ENCODE results near the gene C1GALT1.
"Not testable (repeated sequence)": the region's sequence is repeated elsewhere in the genome, so short reads cannot be mapped to it uniquely, and the experiment has no call there.

Gene C1GALT1

GRCh38 chr7:7182156-7183060, at the start of gene C1GALT1:
Gene C1GALT1 (plus strand): TSS chr7:7182544. CDS start chr7:7234320, 51,776 bp downstream.
- DNase-seq (ENCODE audit: low read depth): peak; percentile 97

- no peak for DNase-seq (ENCODE audit: low read depth)
Observed at GRCh38 chr7:7134046-7134445, 48.3 kb upstream of the C1GALT1 start.

GRCh38 chr7:7135074-7135473, 47.3 kb upstream of the C1GALT1 start:
- no peak for DNase-seq (ENCODE audit: low read depth)

- not testable (repeated sequence) for DNase-seq (ENCODE audit: low read depth)
Observed at GRCh38 chr7:7135924-7136323, 46.4 kb upstream of the C1GALT1 start.

- no peak for DNase-seq (ENCODE audit: low read depth)
Observed at GRCh38 chr7:7136466-7137381, 45.6 kb upstream of the C1GALT1 start.

GRCh38 chr7:7138897-7139296, 43.4 kb upstream of the C1GALT1 start:
- DNase-seq (ENCODE audit: low read depth): no peak

- DNase-seq (ENCODE audit: low read depth): not testable (repeated sequence)
Observed at GRCh38 chr7:7143404-7143803, 38.9 kb upstream of the C1GALT1 start.

- not testable (repeated sequence) for DNase-seq (ENCODE audit: low read depth)
Observed at GRCh38 chr7:7145151-7145550, 37.2 kb upstream of the C1GALT1 start.

- DNase-seq (ENCODE audit: low read depth): no peak
Observed at GRCh38 chr7:7146837-7147236, 35.5 kb upstream of the C1GALT1 start.

GRCh38 chr7:7148798-7149481, 33.4 kb upstream of the C1GALT1 start:
- DNase-seq (ENCODE audit: low read depth): no peak

GRCh38 chr7:7151285-7151684, 31.1 kb upstream of the C1GALT1 start:
- DNase-seq (ENCODE audit: low read depth): no peak

GRCh38 chr7:7151865-7152264, 30.5 kb upstream of the C1GALT1 start:
- DNase-seq (ENCODE audit: low read depth): no peak

GRCh38 chr7:7152315-7152714, 30.0 kb upstream of the C1GALT1 start:
- no peak for DNase-seq (ENCODE audit: low read depth)

- not testable (repeated sequence) for DNase-seq (ENCODE audit: low read depth)
Observed at GRCh38 chr7:7154355-7154754, 28.0 kb upstream of the C1GALT1 start.

- DNase-seq (ENCODE audit: low read depth): no peak
Observed at GRCh38 chr7:7156663-7157062, 25.7 kb upstream of the C1GALT1 start.

GRCh38 chr7:7157177-7157886, 25.0 kb upstream of the C1GALT1 start:
- DNase-seq (ENCODE audit: low read depth): peak; percentile 26

GRCh38 chr7:7157887-7158271, 24.5 kb upstream of the C1GALT1 start:
- no peak for DNase-seq (ENCODE audit: low read depth)

GRCh38 chr7:7159063-7159658, 23.2 kb upstream of the C1GALT1 start:
- DNase-seq (ENCODE audit: low read depth): no peak

- DNase-seq (ENCODE audit: low read depth): no peak
Observed at GRCh38 chr7:7164591-7164990, 17.8 kb upstream of the C1GALT1 start.

GRCh38 chr7:7165372-7165771, 17.0 kb upstream of the C1GALT1 start:
- no peak for DNase-seq (ENCODE audit: low read depth)

GRCh38 chr7:7166318-7166717, 16.0 kb upstream of the C1GALT1 start:
- no peak for DNase-seq (ENCODE audit: low read depth)
